CD14-positive monocyte (primary cell): ENCODE results near the gene SGCE. TPM values are rescaled to one million over a fixed set of nuclear protein-coding genes. Genes with fewer than 3 reads are reported as not detected.

ENCODE experiments used
- DNase-seq, 3 donors: peaks; one replicate each; pipeline ENCODE4 v3.0.0-alpha.2; 2011 to 2022
- H2AFZ ChIP-seq: 2 replicates; pipeline ENCODE4 v1.6.0; 2012; ENCODE audit warnings: mild to moderate bottlenecking, low read depth, low read length, inconsistent platforms; ENCODE audit not compliant: insufficient read depth, poor library complexity, severe bottlenecking
- H3K27ac ChIP-seq, 2 donors: 1 replicate in 1 of 2; 2 replicates in 1 of 2; pipeline ENCODE4 v1.5.1; 2012 to 2013; ENCODE audit warnings: low read length in 2 of 2, control low read depth in 1 of 2, inconsistent platforms in 1 of 2, low read depth in 1 of 2, mild to moderate bottlenecking in 1 of 2
- H3K27me3 ChIP-seq, 2 donors: one replicate each; pipeline versions ENCODE4 v1.6.0 to v1.6.1; 2011 to 2013; ENCODE audit warnings: low read length in 2 of 2; ENCODE audit not compliant: control insufficient read depth in 2 of 2, insufficient read depth in 2 of 2
- H3K36me3 ChIP-seq, 2 donors: replicated peaks in 1 of 2; 1 replicate in 1 of 2; 2 replicates in 1 of 2; pipeline versions ENCODE4 v1.5.1 to v1.6.1; 2012 to 2013; ENCODE audit warnings: low read length in 2 of 2, control low read depth in 1 of 2, inconsistent platforms in 1 of 2, mild to moderate bottlenecking in 1 of 2; ENCODE audit not compliant: insufficient read depth in 2 of 2, control insufficient read depth in 1 of 2
- H3K4me1 ChIP-seq, 2 donors: 1 replicate in 1 of 2; 2 replicates in 1 of 2; pipeline versions ENCODE4 v1.5.1 to v1.6.1; 2012 to 2013; ENCODE audit warnings: low read length in 2 of 2, control low read depth in 1 of 2, inconsistent platforms in 1 of 2, mild to moderate bottlenecking in 1 of 2, moderate library complexity in 1 of 2; ENCODE audit not compliant: insufficient read depth in 2 of 2, control insufficient read depth in 1 of 2
- H3K4me2 ChIP-seq: replicated peaks from 2 replicates; pipeline ENCODE3; 2012; ENCODE audit warnings: low read length, moderate library complexity, mild to moderate bottlenecking; ENCODE audit not compliant: poor library complexity, severe bottlenecking; ENCODE audit errors: extremely low read depth
- H3K4me3 ChIP-seq, 3 experiments: fragments of 200-600 bp in 1 of 3; sonication (generic) in 1 of 3; replicated peaks in 1 of 3; 1 replicate in 2 of 3; 2 replicates in 1 of 3; pipeline ENCODE4 v1.5.1; 2011 to 2013; ENCODE audit warnings: low read length in 3 of 3, mild to moderate bottlenecking in 3 of 3, control low read depth in 2 of 3, low read depth in 2 of 3, inconsistent platforms in 1 of 3, moderate library complexity in 1 of 3
- H3K79me2 ChIP-seq: 2 replicates; pipeline ENCODE4 v1.6.0; 2012; ENCODE audit warnings: mild to moderate bottlenecking, control low read depth, inconsistent platforms, low read length, moderate library complexity; ENCODE audit not compliant: insufficient read depth
- H3K9ac ChIP-seq: 2 replicates; pipeline ENCODE4 v1.6.0; 2017; ENCODE audit warnings: low read length, mild to moderate bottlenecking; ENCODE audit not compliant: insufficient read depth, poor library complexity, severe bottlenecking
- H3K9me3 ChIP-seq, 2 donors: replicated peaks in 1 of 2; 1 replicate in 1 of 2; 2 replicates in 1 of 2; pipeline versions ENCODE4 v1.5.1 to v1.6.1; 2012 to 2013; ENCODE audit warnings: low read length in 2 of 2, control low read depth in 1 of 2; ENCODE audit not compliant: control insufficient read depth in 1 of 2, insufficient read depth in 1 of 2
- H4K20me1 ChIP-seq: 2 replicates; pipeline ENCODE4 v1.6.0; 2012; ENCODE audit warnings: mild to moderate bottlenecking, low read length, control low read depth, moderate library complexity; ENCODE audit not compliant: insufficient read depth
- H3K27ac Mint-ChIP-seq, 7 donors: one replicate each; pipeline ENCODE4 v1.8.0; 2020; ENCODE audit warnings: mild to moderate bottlenecking in 7 of 7, mixed read lengths in 7 of 7, moderate library complexity in 6 of 7, inconsistent platforms in 2 of 7
- H3K27me3 Mint-ChIP-seq, 3 donors: one replicate each; pipeline ENCODE4 v1.8.0; 2021 to 2022; ENCODE audit warnings: low read depth in 3 of 3, mild to moderate bottlenecking in 3 of 3, mixed read lengths in 3 of 3, moderate library complexity in 3 of 3, inconsistent platforms in 1 of 3
- H3K36me3 Mint-ChIP-seq, 2 donors: one replicate each; pipeline ENCODE4 v1.8.0; 2020; ENCODE audit warnings: mixed read lengths in 2 of 2, inconsistent platforms in 1 of 2, mild to moderate bottlenecking in 1 of 2
- H3K4me1 Mint-ChIP-seq: one replicate; pipeline ENCODE4 v1.8.0; 2020; ENCODE audit warnings: mild to moderate bottlenecking, mixed read lengths
- H3K4me3 Mint-ChIP-seq, 2 donors: one replicate each; pipeline ENCODE4 v1.8.0; 2020; ENCODE audit warnings: mild to moderate bottlenecking in 2 of 2, mixed read lengths in 2 of 2, moderate library complexity in 1 of 2
- H3K9me3 Mint-ChIP-seq, 7 donors: one replicate each; pipeline ENCODE4 v1.8.0; 2020 to 2022; ENCODE audit warnings: mixed read lengths in 7 of 7, mild to moderate bottlenecking in 6 of 7, moderate library complexity in 6 of 7, inconsistent platforms in 2 of 7
- CTCF ChIP-seq: fragments of 200-600 bp; IDR thresholded peaks from one replicate; pipeline ENCODE4 v1.8.0; 2022; ENCODE audit warnings: antibody characterized with exemption, mild to moderate bottlenecking
- WGBS: methylation state at CpG from one replicate; pipeline ENCODE4 v1.1.5; 2013; ENCODE audit warnings: missing lambda C conversion rate; ENCODE audit not compliant: insufficient coverage; 5-methylcytosine and 5-hydroxymethylcytosine counted together
- intact Hi-C, 2 donors: fragments of 100-400 bp; cut with micrococcal nuclease; formaldehyde crosslinking; loops; one replicate each; pipeline versions ENCODE4 v1.15.0 to v1.15.1; 2023
- polyA plus RNA-seq, 3 donors: library from polyadenylated mRNA; depleted of rRNA in 1 of 3; unstranded in 2 of 3; stranded (reverse) in 1 of 3; fragments of 300-500 nt in 2 of 3; fragments of >200 nt in 1 of 3; fragmentation: Illumina TruSeq in 2 of 3; gene quantifications; 1 replicate in 2 of 3; 2 replicates in 1 of 3; pipeline ENCODE4 v1.2.3, GENCODE V29; 2012 to 2021

SGCE gene
- polyA plus RNA-seq, 3 donors, result not detected

- no CpG with 5 or more reads among the region's 1 CpG for WGBS
- Histone ChIP-seq H3K36me3 (no peaks in the 10 kb centered on the region), H3K9me3 (peaks cover 0 to 4% of the 10 kb centered on the region in 2 donors), H3K4me2 (no peak overlapping the region), H3K4me1 (no peaks in the 10 kb centered on the region), H3K27me3 (no peaks in the 10 kb centered on the region), H3K79me2 (no peaks in the 10 kb centered on the region), H4K20me1 (no peaks in the 10 kb centered on the region), H3K9ac (no peak overlapping the region), H3K27ac (no peak overlapping the region), H3K4me3 (no peak overlapping the region), H2AFZ (no peak overlapping the region)
- no peak for TF ChIP-seq CTCF
- H3K36me3 Mint-ChIP-seq, result no peaks in the 10 kb centered on the region
- H3K9me3 Mint-ChIP-seq, result peaks cover 0 to 17% (median 7%) of the 10 kb centered on the region in 7 donors
- H3K27ac Mint-ChIP-seq, result no peak overlapping the region
- DNase-seq, result no peak
- H3K27me3 Mint-ChIP-seq, result no peaks in the 10 kb centered on the region
- H3K4me3 Mint-ChIP-seq, result no peak overlapping the region
- intact Hi-C loops, result no loop called here
- H3K4me1 Mint-ChIP-seq, result no peaks in the 10 kb centered on the region
Observed at GRCh38 chr7:94701555-94701973, 45.6 kb upstream of the SGCE start.

GRCh38 chr7:94700926-94701554 lies 45.1 kb upstream of the SGCE start:
- Mint-ChIP-seq H3K36me3 (no peaks in the 10 kb centered on the region), H3K9me3 (peaks cover 0 to 16% (median 3%) of the 10 kb centered on the region in 7 donors), H3K4me1 (no peaks in the 10 kb centered on the region), H3K4me3 (no peak overlapping the region), H3K27me3 (no peaks in the 10 kb centered on the region), H3K27ac (no peak overlapping the region)
- H3K9ac ChIP-seq, result no peak overlapping the region
- TF ChIP-seq CTCF, result no peak
- no peaks in the 10 kb centered on the region for H3K27me3 ChIP-seq
- no peak overlapping the region for H2AFZ ChIP-seq
- H3K4me3 ChIP-seq, result no peak overlapping the region
- H3K27ac ChIP-seq, result no peak overlapping the region
- peaks cover 0 to 4% of the 10 kb centered on the region in 2 donors for H3K9me3 ChIP-seq
- no peaks in the 10 kb centered on the region for H4K20me1 ChIP-seq
- H3K4me2 ChIP-seq, result no peak overlapping the region
- intact Hi-C loops, result no loop called here
- H3K36me3 ChIP-seq, result no peaks in the 10 kb centered on the region
- H3K79me2 ChIP-seq, result no peaks in the 10 kb centered on the region
- no peak for DNase-seq
- no peaks in the 10 kb centered on the region for H3K4me1 ChIP-seq
